Liver (tissue), 9 donors: ENCODE measurements around the gene RHO. TPM values are rescaled to one million over a fixed set of nuclear protein-coding genes. Genes with fewer than 3 reads are reported as not detected.

Experiments used
- DNase-seq: peaks from one replicate; pipeline ENCODE4 v3.0.0-alpha.2; 2017; ENCODE audit warnings: low spot score
- H3K27ac ChIP-seq, 2 donors: one replicate each; pipeline ENCODE4 v1.7.0; 2013; ENCODE audit warnings: inconsistent platforms in 2 of 2, low read length in 2 of 2, control low read depth in 1 of 2, low read depth in 1 of 2, mild to moderate bottlenecking in 1 of 2
- H3K27me3 ChIP-seq, 4 donors: one replicate each; pipeline versions ENCODE4 v1.6.1 to v1.7.0; 2013; ENCODE audit warnings: low read length in 3 of 4, inconsistent platforms in 1 of 4, mild to moderate bottlenecking in 1 of 4, moderate library complexity in 1 of 4; ENCODE audit not compliant: control insufficient read depth in 4 of 4, insufficient read depth in 4 of 4
- H3K36me3 ChIP-seq, 4 donors: one replicate each; pipeline versions ENCODE4 v1.6.1 to v1.7.0; 2013; ENCODE audit warnings: low read length in 3 of 4, mild to moderate bottlenecking in 3 of 4, low read depth in 1 of 4, moderate library complexity in 1 of 4; ENCODE audit not compliant: control insufficient read depth in 4 of 4, insufficient read depth in 3 of 4
- H3K4me1 ChIP-seq, 4 donors: one replicate each; pipeline versions ENCODE4 v1.6.1 to v1.7.0; 2013; ENCODE audit warnings: low read length in 3 of 4, mild to moderate bottlenecking in 3 of 4, moderate library complexity in 1 of 4; ENCODE audit not compliant: control insufficient read depth in 4 of 4, insufficient read depth in 4 of 4
- H3K4me3 ChIP-seq, 3 donors: one replicate each; pipeline versions ENCODE4 v1.6.1 to v1.7.0; 2013; ENCODE audit warnings: low read length in 3 of 3, control low read depth in 1 of 3, low read depth in 1 of 3, mild to moderate bottlenecking in 1 of 3
- H3K9ac ChIP-seq, 2 donors: one replicate each; pipeline ENCODE4 v1.7.0; 2013; ENCODE audit warnings: low read length in 2 of 2, mild to moderate bottlenecking in 2 of 2, moderate library complexity in 2 of 2, control low read depth in 1 of 2, low read depth in 1 of 2
- H3K9me3 ChIP-seq, 4 donors: one replicate each; pipeline versions ENCODE4 v1.6.1 to v1.7.0; 2013; ENCODE audit warnings: low read length in 3 of 4; ENCODE audit not compliant: control insufficient read depth in 4 of 4
- EGR1 ChIP-seq, 2 donors: IDR thresholded peaks; 2 replicates each; pipeline ENCODE4 v1.6.1; 2016 to 2018; ENCODE audit warnings: antibody characterized with exemption in 2 of 2, low read depth in 2 of 2
- FOXA1 ChIP-seq: IDR thresholded peaks from 2 replicates; pipeline ENCODE4 v1.6.1; 2016; ENCODE audit warnings: antibody characterized with exemption
- FOXA2 ChIP-seq: IDR thresholded peaks from 2 replicates; pipeline ENCODE4 v1.6.1; 2016; ENCODE audit warnings: antibody characterized with exemption
- GABPA ChIP-seq, 2 donors: IDR thresholded peaks in 1 of 2; conservative IDR thresholded peaks in 1 of 2; 2 replicates each; pipeline ENCODE4 v1.6.1; 2016; ENCODE audit warnings: antibody characterized with exemption in 2 of 2, mild to moderate bottlenecking in 1 of 2, moderate library complexity in 1 of 2
- HNF4A ChIP-seq, 2 donors: conservative IDR thresholded peaks; 2 replicates each; pipeline ENCODE4 v1.6.1; 2016; ENCODE audit warnings: antibody characterized with exemption in 2 of 2, mild to moderate bottlenecking in 2 of 2
- HNF4G ChIP-seq: IDR thresholded peaks from 2 replicates; pipeline ENCODE4 v1.6.1; 2016; ENCODE audit warnings: antibody characterized with exemption
- JUND ChIP-seq, 2 donors: IDR thresholded peaks; 2 replicates each; pipeline ENCODE4 v1.6.1; 2016; ENCODE audit warnings: antibody characterized with exemption in 2 of 2
- NR2F2 ChIP-seq: IDR thresholded peaks from 2 replicates; pipeline ENCODE4 v1.6.1; 2016; ENCODE audit warnings: antibody characterized with exemption
- RAD21 ChIP-seq, 2 donors: IDR thresholded peaks; 2 replicates each; pipeline ENCODE4 v1.6.1; 2016; ENCODE audit warnings: antibody characterized with exemption in 2 of 2, mild to moderate bottlenecking in 2 of 2
- RXRA ChIP-seq, 2 donors: IDR thresholded peaks; 2 replicates each; pipeline ENCODE4 v1.6.1; 2017 to 2018; ENCODE audit warnings: antibody characterized with exemption in 2 of 2, mild to moderate bottlenecking in 1 of 2
- SP1 ChIP-seq: IDR thresholded peaks from 2 replicates; pipeline ENCODE4 v1.6.1; 2018; ENCODE audit warnings: antibody characterized with exemption, mild to moderate bottlenecking
- TAF1 ChIP-seq: conservative IDR thresholded peaks from 2 replicates; pipeline ENCODE4 v1.6.1; 2016; ENCODE audit warnings: antibody characterized with exemption, mild to moderate bottlenecking
- YY1 ChIP-seq: IDR thresholded peaks from 2 replicates; pipeline ENCODE4 v1.6.1; 2016; ENCODE audit warnings: antibody characterized with exemption, mild to moderate bottlenecking
- WGBS: extraction: QIAGEN DNeasy Blood & Tissue Kit; methylation state at CpG from one replicate; pipeline ENCODE4 v1.1.7; 2013; 5-methylcytosine and 5-hydroxymethylcytosine counted together
- polyA plus RNA-seq, 2 donors: library from polyadenylated mRNA; stranded (reverse) in 1 of 2; unstranded in 1 of 2; fragments of 200-250 nt in 1 of 2; fragments of >200 nt in 1 of 2; fragmentation: Nextera tagmentation in 1 of 2; extraction: Ambion mirVana in 1 of 2; gene quantifications; one replicate each; pipeline versions ENCODE4 v1.2.1 to v1.2.3, GENCODE V29; 2013 to 2015
- total RNA-seq, 2 donors: library from RNA; depleted of rRNA; stranded (reverse); fragments of >200 nt; gene quantifications; one replicate each; pipeline ENCODE4 v1.2.3, GENCODE V29; 2014
- TF ChIP-seq, protein P1 (sequence below): IDR thresholded peaks from 2 replicates; pipeline ENCODE4 v1.6.1; 2016; ENCODE audit warnings: antibody characterized with exemption
- TF ChIP-seq, protein P2 (sequence below): IDR thresholded peaks from 2 replicates; pipeline ENCODE4 v1.6.1; 2016; ENCODE audit warnings: antibody characterized with exemption
- TF ChIP-seq, protein P3 (sequence below): IDR thresholded peaks from 2 replicates; pipeline ENCODE4 v1.6.1; 2016; ENCODE audit warnings: antibody characterized with exemption, mild to moderate bottlenecking
- TF ChIP-seq, protein P4 (sequence below): fragments of 150-350 bp; IDR thresholded peaks from 2 replicates; pipeline ENCODE4 v1.5.1; 2017; ENCODE audit warnings: improper control_type of control experiment, low read depth, low read length; ENCODE audit not compliant: missing input control
- TF ChIP-seq, protein P5 (sequence below): IDR thresholded peaks from 2 replicates; pipeline ENCODE4 v1.6.1; 2016; ENCODE audit warnings: antibody characterized with exemption
- donor health status: healthy.
- donor health status: healthy.
- donor health status: healthy.
- donor health status: healthy.
- donor health status: healthy.

RHO gene
- total and polyA plus RNA-seq, 4 donors, result not detected

DNA sequence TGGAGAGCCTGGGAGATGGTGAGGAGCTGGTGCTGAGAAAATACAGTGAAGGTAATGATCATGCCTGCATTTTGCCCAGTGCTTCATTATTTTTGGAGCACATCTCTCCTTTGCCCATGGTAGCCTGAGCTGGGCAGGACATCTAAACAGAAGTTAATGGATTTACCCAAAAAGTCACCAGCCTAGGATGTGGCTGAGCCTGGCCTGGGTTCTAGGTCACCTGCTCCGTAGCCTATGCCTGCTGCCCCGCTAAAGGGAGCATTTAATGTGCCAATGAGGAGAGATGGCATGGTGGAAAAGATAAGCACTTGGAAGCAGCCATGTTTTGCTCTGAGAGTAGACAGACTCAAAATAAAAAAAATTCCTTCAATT is 41.8 kb upstream of the RHO start:
- Histone ChIP-seq H3K36me3 (peaks cover under 1 to 9% (median 4%) of the 10 kb centered on the region in 4 donors), H3K27me3 (no peaks in the 10 kb centered on the region), H3K27ac (peak overlapping the region in 1 of 2 donors; percentile 16), H3K4me3 (no peak overlapping the region), H3K9ac (no peak overlapping the region), H3K9me3 (no peaks in the 10 kb centered on the region), H3K4me1 (peaks cover 0 to 15% (median 10%) of the 10 kb centered on the region in 4 donors)
- 97% methylated on average over 2 of the region's 2 CpGs for WGBS
- no peak for DNase-seq
- no peak for TF ChIP-seq EGR1 (IDR thresholded peaks at IDR 0.05; ENCODE audit: low read depth in 2 of 2)
- TF ChIP-seq, protein P1, sequence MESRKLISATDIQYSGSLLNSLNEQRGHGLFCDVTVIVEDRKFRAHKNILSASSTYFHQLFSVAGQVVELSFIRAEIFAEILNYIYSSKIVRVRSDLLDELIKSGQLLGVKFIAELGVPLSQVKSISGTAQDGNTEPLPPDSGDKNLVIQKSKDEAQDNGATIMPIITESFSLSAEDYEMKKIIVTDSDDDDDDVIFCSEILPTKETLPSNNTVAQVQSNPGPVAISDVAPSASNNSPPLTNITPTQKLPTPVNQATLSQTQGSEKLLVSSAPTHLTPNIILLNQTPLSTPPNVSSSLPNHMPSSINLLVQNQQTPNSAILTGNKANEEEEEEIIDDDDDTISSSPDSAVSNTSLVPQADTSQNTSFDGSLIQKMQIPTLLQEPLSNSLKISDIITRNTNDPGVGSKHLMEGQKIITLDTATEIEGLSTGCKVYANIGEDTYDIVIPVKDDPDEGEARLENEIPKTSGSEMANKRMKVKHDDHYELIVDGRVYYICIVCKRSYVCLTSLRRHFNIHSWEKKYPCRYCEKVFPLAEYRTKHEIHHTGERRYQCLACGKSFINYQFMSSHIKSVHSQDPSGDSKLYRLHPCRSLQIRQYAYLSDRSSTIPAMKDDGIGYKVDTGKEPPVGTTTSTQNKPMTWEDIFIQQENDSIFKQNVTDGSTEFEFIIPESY, result no peak
- TF ChIP-seq HNF4G, result no peak
- TF ChIP-seq SP1, result no peak
- TF ChIP-seq NR2F2, result no peak
- TF ChIP-seq, protein P2, sequence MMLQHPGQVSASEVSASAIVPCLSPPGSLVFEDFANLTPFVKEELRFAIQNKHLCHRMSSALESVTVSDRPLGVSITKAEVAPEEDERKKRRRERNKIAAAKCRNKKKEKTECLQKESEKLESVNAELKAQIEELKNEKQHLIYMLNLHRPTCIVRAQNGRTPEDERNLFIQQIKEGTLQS, result no peak
- TF ChIP-seq HNF4A (conservative IDR thresholded peaks at IDR 0.05), result no peak
- no peak for TF ChIP-seq FOXA2
- no peak for TF ChIP-seq RAD21 (IDR thresholded peaks at IDR 0.05)
- no peak for TF ChIP-seq TAF1
- TF ChIP-seq, protein P3, sequence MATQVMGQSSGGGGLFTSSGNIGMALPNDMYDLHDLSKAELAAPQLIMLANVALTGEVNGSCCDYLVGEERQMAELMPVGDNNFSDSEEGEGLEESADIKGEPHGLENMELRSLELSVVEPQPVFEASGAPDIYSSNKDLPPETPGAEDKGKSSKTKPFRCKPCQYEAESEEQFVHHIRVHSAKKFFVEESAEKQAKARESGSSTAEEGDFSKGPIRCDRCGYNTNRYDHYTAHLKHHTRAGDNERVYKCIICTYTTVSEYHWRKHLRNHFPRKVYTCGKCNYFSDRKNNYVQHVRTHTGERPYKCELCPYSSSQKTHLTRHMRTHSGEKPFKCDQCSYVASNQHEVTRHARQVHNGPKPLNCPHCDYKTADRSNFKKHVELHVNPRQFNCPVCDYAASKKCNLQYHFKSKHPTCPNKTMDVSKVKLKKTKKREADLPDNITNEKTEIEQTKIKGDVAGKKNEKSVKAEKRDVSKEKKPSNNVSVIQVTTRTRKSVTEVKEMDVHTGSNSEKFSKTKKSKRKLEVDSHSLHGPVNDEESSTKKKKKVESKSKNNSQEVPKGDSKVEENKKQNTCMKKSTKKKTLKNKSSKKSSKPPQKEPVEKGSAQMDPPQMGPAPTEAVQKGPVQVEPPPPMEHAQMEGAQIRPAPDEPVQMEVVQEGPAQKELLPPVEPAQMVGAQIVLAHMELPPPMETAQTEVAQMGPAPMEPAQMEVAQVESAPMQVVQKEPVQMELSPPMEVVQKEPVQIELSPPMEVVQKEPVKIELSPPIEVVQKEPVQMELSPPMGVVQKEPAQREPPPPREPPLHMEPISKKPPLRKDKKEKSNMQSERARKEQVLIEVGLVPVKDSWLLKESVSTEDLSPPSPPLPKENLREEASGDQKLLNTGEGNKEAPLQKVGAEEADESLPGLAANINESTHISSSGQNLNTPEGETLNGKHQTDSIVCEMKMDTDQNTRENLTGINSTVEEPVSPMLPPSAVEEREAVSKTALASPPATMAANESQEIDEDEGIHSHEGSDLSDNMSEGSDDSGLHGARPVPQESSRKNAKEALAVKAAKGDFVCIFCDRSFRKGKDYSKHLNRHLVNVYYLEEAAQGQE, result no peak
- no peak for TF ChIP-seq YY1
- TF ChIP-seq GABPA (IDR thresholded peaks at IDR 0.05 in 1 of 2, conservative IDR thresholded peaks at IDR 0.05 in 1 of 2), result no peak
- no peak for TF ChIP-seq RXRA (IDR thresholded peaks at IDR 0.05)
- no peak for TF ChIP-seq JUND (IDR thresholded peaks at IDR 0.05)
- TF ChIP-seq, protein P4, sequence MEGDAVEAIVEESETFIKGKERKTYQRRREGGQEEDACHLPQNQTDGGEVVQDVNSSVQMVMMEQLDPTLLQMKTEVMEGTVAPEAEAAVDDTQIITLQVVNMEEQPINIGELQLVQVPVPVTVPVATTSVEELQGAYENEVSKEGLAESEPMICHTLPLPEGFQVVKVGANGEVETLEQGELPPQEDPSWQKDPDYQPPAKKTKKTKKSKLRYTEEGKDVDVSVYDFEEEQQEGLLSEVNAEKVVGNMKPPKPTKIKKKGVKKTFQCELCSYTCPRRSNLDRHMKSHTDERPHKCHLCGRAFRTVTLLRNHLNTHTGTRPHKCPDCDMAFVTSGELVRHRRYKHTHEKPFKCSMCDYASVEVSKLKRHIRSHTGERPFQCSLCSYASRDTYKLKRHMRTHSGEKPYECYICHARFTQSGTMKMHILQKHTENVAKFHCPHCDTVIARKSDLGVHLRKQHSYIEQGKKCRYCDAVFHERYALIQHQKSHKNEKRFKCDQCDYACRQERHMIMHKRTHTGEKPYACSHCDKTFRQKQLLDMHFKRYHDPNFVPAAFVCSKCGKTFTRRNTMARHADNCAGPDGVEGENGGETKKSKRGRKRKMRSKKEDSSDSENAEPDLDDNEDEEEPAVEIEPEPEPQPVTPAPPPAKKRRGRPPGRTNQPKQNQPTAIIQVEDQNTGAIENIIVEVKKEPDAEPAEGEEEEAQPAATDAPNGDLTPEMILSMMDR, result no peak
- TF ChIP-seq FOXA1, result no peak
- TF ChIP-seq, protein P5, sequence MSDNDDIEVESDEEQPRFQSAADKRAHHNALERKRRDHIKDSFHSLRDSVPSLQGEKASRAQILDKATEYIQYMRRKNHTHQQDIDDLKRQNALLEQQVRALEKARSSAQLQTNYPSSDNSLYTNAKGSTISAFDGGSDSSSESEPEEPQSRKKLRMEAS, result no peak
